ENCODE results near the gene KRT20.
A peak's percentile ranks its signal among the peaks of the same experiment; 100 is the strongest.
"Not testable (repeated sequence)": the region's sequence is repeated elsewhere in the genome, so short reads cannot be mapped to it uniquely, and the experiment has no call there.

Gene KRT20, protein sequence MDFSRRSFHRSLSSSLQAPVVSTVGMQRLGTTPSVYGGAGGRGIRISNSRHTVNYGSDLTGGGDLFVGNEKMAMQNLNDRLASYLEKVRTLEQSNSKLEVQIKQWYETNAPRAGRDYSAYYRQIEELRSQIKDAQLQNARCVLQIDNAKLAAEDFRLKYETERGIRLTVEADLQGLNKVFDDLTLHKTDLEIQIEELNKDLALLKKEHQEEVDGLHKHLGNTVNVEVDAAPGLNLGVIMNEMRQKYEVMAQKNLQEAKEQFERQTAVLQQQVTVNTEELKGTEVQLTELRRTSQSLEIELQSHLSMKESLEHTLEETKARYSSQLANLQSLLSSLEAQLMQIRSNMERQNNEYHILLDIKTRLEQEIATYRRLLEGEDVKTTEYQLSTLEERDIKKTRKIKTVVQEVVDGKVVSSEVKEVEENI
- 0 reads per million in 3 experiments for total RNA-seq

- no peak for DNase-seq
Measured at GRCh38 chr17:40884708-40885512, at the start of gene KRT20. TSS of gene KRT20 (minus strand) at chr17:40885242. CDS start at chr17:40885185, 57 bp downstream.

DNA sequence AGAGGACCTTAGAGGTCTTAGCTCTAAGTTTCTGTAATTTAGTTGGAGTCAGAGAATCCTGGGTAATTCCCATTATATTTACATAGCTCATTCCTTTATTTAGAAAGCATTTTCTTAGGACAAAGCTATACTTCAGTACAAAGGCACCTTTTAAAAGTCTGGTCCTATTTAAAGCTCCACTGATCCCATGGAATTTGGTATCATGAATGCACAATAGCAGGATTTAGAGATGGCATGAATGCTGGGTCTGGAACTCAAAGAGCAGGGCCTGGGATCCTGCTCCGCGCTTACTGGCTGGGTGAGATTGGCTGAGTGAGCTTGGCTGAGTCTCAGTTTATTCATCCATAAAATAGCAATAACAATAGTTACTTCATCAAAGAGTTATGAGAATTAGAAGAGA lies 47.6 kb upstream of the KRT20 start:
- no peak for DNase-seq

GRCh38 chr17:40931311-40931710 lies 46.3 kb upstream of the KRT20 start:
- no peak for DNase-seq

GRCh38 chr17:40926341-40926740 lies 41.3 kb upstream of the KRT20 start:
- DNase-seq: no peak

GRCh38 chr17:40922239-40922638 lies 37.2 kb upstream of the KRT20 start:
- no peak for DNase-seq

DNA sequence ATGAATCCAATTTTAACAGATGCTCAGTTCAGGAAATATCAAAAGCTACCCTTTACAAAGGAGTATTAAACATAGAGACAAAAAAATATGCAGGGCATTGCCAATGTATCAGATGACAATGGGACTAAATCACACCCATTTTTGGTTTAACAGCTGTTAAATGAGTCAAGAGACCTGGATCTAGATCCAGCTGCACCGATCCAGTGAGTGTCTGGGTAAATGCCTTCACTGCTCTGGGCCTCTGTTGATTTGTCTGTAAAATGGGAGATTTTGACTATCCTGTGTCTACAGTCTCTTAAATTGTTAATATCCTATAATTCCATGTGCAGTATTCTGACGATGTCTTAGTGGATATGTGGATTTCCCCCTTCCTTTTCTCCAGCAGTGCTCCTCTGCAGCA lies 36.0 kb upstream of the KRT20 start:
- no peak for DNase-seq

DNA sequence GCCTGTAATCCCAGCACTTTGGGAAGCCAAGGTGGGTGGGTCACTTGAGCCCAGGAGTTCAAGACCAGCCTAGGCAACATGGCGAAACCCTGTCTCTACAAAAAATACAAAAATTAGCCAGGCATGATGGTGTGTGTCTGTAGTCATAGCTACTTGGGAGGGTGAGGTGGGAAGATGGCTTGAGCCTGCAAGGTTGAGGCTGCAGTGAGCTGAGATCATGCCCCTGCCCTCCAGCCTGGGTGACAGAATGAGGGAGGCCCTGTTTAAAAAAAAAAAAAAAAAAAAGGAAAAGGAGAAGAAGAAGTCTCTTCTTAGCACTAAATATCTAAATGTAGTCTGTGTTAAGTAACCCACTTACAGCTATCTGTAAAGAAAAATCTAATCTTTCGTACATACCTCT lies 32.1 kb upstream of the KRT20 start:
- DNase-seq: not testable (repeated sequence)

DNA sequence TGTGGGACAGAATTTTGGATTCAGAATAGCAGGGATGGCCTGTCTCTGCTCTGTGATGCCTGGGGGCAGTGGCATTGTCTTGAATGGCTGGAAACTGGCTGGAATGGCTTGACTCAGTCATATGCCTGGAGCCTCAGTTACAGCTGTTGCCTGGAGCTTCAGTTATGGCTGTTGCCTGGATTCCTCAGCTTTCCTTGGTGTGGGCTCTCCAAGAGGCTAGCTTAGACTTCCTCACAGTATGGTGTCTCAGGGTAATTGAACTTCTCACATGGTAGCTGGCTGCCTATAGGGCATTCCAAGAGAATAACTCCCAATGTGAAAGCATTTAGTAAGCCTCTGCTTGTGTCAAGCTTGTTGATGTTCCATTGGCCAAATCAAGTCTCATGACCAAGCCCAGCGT lies 31.3 kb upstream of the KRT20 start:
- DNase-seq: no peak

GRCh38 chr17:40915721-40916256 lies 30.7 kb upstream of the KRT20 start:
- DNase-seq: no peak

DNA sequence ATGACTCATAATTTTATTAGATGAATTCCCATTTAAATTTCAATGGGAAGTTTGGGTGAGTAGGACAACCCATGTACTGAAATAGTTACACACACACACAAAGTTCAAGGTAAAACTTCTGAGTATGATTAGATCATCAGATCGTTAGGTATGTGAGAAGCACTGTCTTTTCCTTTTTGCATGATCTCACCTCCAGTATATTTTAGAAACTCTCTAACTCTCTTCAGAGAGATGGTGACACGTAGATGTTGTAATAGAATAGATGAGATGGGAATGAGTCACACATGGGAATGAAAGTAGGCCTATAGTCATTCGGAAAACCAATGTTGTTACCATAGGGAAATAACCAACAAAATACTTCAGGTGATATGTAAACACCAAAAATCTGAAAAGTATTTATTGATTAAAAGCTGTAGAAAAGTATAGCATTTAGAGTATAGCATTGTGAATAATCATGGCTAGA lies 30.2 kb upstream of the KRT20 start:
- DNase-seq: no peak

DNA sequence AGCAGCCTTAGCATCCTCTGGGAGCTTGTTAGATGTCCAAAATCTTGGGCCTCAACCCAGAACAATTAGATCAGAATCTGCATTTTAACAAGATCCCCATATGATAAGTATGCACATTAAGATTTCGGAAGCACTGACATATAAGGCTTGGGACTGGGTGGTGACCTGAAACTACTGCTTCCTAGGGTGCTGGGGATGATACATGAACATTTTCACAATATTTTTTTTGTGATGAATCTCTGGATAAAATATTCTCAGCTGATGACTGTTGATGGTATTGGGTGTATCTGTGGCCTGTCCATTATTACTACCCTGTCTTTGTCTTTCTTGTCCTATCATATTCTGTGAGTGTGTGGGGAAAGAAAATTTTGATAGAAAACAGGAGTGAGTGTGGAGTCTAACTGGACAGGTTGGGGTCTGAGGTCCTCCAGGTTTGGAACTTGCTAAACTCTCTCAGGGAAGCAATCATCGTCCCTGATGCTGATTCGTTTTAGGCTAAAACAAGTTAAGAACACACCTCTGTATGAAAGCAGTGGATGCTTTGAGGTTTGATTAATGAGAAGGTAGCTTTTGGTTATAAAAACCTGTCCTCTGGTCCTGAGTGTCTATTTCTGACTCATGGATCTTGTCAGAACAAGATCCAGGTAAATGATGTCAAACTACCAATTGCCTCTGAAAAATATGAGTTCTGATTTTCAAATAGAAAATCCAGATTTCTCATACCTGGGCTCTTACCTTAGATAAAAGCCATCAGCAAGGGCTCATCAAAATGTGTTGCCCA lies 29.2 kb upstream of the KRT20 start:
- no peak for DNase-seq

DNA sequence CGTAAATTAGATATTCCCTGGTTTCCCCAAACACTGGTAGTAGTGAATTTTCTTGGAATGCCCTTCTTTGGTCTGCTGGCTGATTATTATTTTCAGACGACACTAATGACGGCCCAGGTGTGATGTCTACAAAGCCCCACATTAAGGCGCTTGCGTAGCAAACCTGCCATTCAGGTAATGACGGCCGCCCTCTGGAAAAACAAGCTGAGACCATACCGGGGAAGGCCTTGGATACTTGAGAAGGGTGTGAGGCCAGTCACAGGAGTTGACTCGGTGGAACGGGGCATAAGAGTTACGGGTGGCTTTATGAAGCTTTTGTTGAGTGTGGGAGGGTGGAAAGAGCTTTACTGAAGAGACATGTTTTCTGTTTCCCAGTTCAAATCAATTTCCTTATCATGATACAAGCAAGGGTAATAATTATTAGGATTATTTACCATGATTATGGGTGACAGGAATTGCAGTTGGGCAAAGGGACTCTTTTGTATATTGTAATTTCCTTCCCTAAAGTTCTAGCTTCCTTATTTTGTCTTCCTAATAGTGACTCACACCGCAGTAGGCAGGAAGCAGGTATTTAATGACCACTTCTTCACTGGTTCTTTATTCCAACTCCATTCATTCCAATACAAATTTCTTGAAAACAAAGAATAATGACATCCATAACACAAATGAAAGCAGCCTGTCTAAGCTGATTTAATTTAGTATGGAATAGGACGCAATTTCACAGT lies 27.6 kb upstream of the KRT20 start:
- no peak for DNase-seq

- DNase-seq: no peak
Measured at GRCh38 chr17:40910441-40910841, 25.4 kb upstream of the KRT20 start.

DNA sequence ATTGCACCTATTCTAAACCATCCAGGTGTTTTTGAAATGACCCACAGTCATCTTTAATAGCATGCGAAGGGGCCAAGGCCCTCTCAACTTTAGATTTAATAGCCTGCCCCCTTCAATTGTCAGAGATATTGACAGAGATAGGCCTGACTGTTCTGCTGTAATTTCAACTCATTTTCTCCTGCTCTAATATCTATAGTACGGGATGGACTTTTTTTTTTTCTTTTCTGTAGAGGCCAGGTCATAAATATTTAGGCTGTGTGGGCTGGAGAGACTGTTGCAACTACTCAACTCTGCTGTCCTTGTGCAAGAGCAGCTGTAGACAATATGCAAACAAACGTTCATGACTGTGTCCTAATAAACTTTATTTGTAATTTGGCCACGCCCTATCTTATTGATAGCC lies 24.7 kb upstream of the KRT20 start:
- no peak for DNase-seq

- peak; percentile 58 for DNase-seq
Measured at GRCh38 chr17:40909351-40909750, 24.3 kb upstream of the KRT20 start.

DNA sequence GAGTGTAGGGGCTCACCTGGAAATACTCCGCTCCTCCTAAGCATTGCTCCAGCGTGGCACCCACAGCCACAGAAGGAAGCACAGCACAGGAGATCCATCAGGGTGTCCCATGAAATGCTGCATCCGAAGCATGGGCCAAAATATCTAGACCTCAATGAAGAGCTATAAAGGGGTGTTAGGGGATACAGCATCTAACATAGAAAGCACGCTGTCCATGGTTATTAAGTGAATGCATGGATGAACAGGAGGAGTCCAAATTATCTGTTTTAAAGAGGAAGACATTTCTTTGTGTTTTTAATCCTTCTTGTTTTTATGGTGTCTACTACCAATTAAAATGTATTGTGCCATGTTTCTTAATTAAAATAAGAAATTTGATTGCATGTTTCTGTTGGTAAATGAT lies 21.6 kb upstream of the KRT20 start:
- DNase-seq: no peak

DNA sequence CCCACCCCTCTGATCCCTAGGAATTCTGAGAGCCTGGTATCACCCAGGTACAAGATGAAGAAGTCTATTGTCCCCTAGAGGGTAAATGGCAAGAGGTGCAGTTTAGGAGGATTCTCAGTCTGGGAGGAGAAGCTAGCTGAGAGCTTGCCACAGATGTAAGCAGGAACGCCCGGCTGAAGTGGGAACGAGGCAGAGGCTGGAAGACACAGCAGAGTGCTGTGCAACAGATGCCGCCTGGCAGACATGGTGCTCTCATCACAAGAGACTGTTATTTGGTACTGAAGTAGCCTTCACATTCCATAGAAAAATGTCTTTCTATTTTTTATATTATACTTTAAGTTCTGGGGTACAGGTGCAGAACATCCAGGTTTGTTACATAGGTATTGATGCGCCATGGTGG lies 20.3 kb upstream of the KRT20 start:
- no peak for DNase-seq

GRCh38 chr17:40903129-40903847 lies 18.2 kb upstream of the KRT20 start:
- no peak for DNase-seq

GRCh38 chr17:40902498-40902897 lies 17.5 kb upstream of the KRT20 start:
- DNase-seq: no peak

DNA sequence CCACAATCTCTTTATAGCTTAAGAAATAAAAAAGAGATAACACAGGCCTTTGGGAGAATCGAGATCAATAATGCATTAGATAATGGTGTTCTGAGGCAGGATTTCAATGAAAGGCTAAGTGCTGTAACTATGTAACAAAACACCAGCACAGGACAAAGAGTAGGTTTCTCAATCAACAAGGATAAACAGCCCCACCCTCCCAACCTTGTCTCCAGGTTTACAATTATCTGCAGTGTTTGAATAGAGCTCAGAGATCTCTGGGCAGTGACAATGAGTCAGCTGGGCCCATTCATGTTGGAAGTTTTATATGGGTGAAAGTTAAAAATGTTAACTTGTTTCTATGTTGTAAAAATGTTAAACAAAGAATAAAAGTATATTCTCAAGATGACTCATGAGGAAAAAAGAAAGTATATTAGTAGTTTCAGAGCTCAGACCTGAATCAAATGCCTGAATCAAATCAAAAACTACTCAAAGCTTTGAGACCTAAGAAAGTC lies 17.0 kb upstream of the KRT20 start:
- no peak for DNase-seq

DNA sequence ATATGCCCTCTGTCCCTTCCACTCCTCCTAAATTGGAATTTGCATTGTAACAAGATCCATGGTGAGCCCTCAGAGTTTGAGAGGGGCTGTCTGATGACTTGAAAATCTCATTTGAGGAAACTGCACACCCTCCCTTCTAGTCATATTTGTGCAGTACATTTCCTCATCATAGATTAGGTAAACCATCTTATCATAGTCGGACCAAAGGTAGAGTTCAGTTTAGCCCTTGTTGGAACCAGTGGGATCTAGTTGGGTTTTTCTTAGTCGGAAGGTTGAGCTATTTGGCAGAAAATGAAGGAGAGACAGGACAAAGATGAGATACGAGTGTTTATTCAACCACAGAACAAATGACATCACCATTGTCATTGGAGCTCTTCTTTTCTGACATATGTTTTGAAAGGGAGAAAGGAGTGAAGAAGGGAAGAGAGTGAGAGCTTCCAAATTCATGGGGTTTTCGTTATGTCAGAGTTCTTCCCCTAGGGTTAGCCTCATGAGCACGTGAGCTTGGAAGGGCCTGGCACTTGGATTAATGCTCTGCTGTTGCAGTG lies 15.8 kb upstream of the KRT20 start:
- no peak for DNase-seq

Data from central memory CD4-positive, alpha-beta T cell (primary cell).